ENCODE measurements around the gene TM9SF4. TPM values are rescaled to one million over a fixed set of nuclear protein-coding genes. Genes with fewer than 3 reads are reported as not detected.

The TM9SF4 gene
- total RNA-seq, 1 experiment from 2014 or later = 38.5 TPM

- DNase-seq (ENCODE audit: low spot score) = no peak
Measured at GRCh38 chr20:32206760-32207625, 97.5 kb downstream of the TM9SF4 start.

GRCh38 chr20:32207626-32208498 lies 98.3 kb downstream of the TM9SF4 start, which contains the start of the genes PLAGL2 and POFUT1:
PLAGL2 (minus strand) TSS chr20:32207743; CDS start chr20:32202178, 5,565 bp downstream.
POFUT1 (plus strand) TSS chr20:32207880; CDS start chr20:32207942, 62 bp downstream.
- peak; percentile 67 for DNase-seq (ENCODE audit: low spot score)

- DNase-seq (ENCODE audit: low spot score) = no peak
Measured at GRCh38 chr20:32208499-32209154, 99.1 kb downstream of the TM9SF4 start.

GRCh38 chr20:32209850-32210605 lies 100.5 kb downstream of the TM9SF4 start:
- DNase-seq (ENCODE audit: low spot score) = no peak

GRCh38 chr20:32213870-32214269 lies 104.4 kb downstream of the TM9SF4 start:
- no peak for DNase-seq (ENCODE audit: low spot score)

GRCh38 chr20:32215147-32215546 lies 105.6 kb downstream of the TM9SF4 start:
- DNase-seq (ENCODE audit: low spot score) = no peak

GRCh38 chr20:32215729-32216128 lies 106.2 kb downstream of the TM9SF4 start:
- no peak for DNase-seq (ENCODE audit: low spot score)

- DNase-seq (ENCODE audit: low spot score) = no peak
Measured at GRCh38 chr20:32216179-32217142, 106.9 kb downstream of the TM9SF4 start.

Other genes with a start within 250 kb of the TM9SF4 start
- 2.4 and 2.5 TPM in 2 replicates for gene DUSP15, start 239.2 kb upstream of the TM9SF4 start, total RNA-seq (2014; rRNA removed; shearing (Covaris generic))
- 0.12 and 0.24 TPM in 2 replicates for gene TTLL9, start 239.1 kb upstream of the TM9SF4 start, total RNA-seq (2014; rRNA removed; shearing (Covaris generic))
- gene PDRG1, start 157.7 kb upstream of the TM9SF4 start, total RNA-seq (2014; rRNA removed; shearing (Covaris generic)) = 7.9 and 11.5 TPM in 2 replicates
- not detected in 2 replicates for gene XKR7, start 141.6 kb upstream of the TM9SF4 start, total RNA-seq (2014; rRNA removed; shearing (Covaris generic))
- gene CCM2L, start 99.3 kb upstream of the TM9SF4 start, total RNA-seq (2014; rRNA removed; shearing (Covaris generic)) = not detected in 2 replicates
- gene HCK, start 57.5 kb upstream of the TM9SF4 start, total RNA-seq (2014; rRNA removed; shearing (Covaris generic)) = not detected in 2 replicates
- gene PLAGL2, start 98.0 kb downstream of the TM9SF4 start, total RNA-seq (2014; rRNA removed; shearing (Covaris generic)) = 3.7 and 4.6 TPM in 2 replicates
- 59.5 and 60.8 TPM in 2 replicates for gene POFUT1, start 98.2 kb downstream of the TM9SF4 start, total RNA-seq (2014; rRNA removed; shearing (Covaris generic))
- 33.8 and 42.7 TPM in 2 replicates for gene KIF3B, start 167.9 kb downstream of the TM9SF4 start, total RNA-seq (2014; rRNA removed; shearing (Covaris generic))
- 49.2 and 49.7 TPM in 2 replicates for gene ASXL1, start 248.6 kb downstream of the TM9SF4 start, total RNA-seq (2014; rRNA removed; shearing (Covaris generic))

Measured in A172 (cell line).